Stimulated activated CD8-positive, alpha-beta memory T cell treated with anti-CD3 and anti-CD28 coated beads, Interleukin-2, amount 100 ng/mL, for 48 hours (primary cell): ENCODE data around the gene QKI.

ENCODE experiments used
- DNase-seq, 2 donors: peaks; one replicate each; pipeline ENCODE4 v3.0.0-alpha.2; 2020; ENCODE audit warnings: low read depth in 2 of 2

The QKI gene

GRCh38 chr6:163487606-163488005, 73.1 kb downstream of the QKI start:
- DNase-seq: no peak

DNA sequence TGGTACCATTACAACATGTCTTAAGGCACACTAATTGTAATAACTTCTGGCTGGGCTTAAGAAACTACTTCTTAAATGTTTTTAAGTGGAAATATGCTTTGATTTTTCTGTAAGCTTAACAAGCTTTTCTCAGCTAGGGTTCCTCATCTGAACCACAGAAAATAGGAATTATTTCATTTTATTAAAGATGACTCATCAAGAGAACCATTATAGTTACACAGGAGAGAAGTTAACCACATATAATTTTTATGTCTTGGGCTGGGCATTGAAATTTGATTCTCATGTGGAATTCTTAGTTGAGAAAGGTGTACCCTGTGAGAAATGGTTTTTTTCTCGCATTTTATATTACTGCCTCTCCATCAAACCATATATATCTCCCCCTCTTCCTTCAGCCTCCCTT, 75.1 kb downstream of the QKI start:
- no peak for DNase-seq

DNA sequence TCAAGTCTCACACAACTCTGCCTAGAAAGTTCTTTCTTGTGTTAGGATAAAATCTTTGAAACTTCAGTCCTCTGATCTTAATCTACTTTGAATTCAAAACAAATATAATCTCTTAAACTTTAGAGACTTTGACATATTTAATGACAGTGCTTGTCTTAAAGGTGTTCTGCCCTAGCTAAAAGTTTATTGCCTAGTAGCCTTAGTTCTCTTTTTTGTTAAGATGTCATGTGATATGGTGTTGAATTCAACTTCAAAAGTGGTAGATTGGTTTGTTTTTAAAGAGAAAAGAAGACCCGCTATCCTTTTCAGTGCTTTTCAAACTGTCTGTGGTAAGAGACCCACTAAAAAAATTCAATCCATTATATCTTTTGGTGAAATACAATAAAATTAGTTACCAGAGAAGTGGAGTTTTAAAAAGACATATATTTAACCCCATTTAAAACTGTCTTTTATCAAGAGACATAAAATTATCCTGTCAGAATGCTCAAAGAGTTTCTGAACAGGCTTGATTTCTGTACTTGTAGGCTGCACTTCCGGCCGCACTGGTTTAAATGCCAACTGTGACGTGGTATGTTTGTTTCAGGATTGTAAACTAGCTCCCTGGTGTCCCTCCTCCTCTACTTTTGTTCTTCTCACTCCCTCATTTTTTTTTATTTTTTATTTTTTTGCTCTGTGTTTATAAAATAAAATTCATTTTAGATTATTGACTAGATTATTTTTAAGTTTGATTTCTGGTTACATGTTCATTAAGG, 76.5 kb downstream of the QKI start:
- no peak for DNase-seq

DNA sequence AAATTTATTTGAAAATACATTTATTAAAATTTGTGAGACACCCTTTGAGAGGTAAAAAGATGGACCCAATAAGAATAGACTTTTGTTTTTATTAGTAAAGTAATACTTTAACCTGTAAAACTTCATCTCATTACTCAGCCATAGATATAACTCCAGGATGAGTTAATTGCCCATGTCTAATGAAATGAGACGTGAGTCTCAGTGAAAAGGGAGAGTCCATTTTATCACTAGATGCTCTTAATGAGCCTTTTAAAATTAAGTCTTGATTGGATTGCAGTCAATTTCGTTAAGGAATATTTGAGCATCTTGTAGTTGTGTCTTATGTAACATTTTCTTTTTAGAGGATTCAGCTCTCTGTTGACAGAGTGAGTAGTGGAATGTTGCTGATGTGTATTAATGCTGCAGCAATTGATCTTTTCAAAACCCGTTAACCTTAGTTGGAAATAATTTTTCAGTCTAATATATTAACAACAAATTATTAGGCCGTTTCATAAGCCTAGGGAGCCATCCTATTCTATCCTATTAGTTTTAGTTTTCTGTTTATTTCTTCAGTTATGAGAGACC, 77.3 kb downstream of the QKI start:
- DNase-seq: no peak

DNA sequence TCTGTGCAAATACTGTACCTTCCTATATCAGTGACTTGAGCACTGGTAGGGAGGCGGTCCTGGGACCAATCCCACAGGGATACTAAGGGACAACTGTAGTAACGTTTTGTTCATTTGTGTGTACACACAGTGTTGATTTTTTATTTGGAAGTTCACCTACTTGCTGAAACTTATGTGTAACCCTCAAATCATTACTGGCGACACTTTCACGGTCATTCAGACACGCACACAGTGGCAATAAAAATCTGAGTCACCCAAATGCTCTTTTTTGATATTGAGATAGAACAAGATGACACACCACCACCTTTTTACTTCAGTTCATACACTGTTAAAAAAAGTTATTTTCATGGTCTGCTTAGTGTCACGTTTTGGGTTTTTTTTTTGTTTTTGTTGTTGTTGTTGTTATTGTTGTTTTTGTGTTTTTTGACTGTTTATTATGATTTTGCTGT, 79.8 kb downstream of the QKI start:
- DNase-seq: no peak

DNA sequence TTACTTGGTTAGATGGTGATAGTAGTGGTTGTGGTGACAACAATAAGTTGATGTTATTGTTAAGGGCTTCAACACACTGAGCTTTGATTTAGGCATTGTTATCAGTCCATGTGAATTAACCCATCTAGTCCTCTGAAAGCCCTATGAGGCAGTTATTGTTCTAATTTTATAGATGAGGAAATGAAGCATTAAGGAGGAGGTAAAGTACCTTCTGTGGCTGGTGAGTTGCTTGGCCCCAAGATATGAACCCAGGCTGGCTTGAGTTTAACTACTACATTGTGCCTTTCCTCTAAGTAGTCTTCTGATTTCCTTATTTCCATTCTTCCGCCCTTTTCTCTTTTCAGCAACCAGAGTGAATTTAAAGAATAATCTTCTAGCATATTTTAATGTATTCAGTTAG, 81.7 kb downstream of the QKI start:
- no peak for DNase-seq

- DNase-seq: no peak
Measured at GRCh38 chr6:163500105-163500504, 85.6 kb downstream of the QKI start.

GRCh38 chr6:163501026-163501425, 86.5 kb downstream of the QKI start:
- no peak for DNase-seq

DNA sequence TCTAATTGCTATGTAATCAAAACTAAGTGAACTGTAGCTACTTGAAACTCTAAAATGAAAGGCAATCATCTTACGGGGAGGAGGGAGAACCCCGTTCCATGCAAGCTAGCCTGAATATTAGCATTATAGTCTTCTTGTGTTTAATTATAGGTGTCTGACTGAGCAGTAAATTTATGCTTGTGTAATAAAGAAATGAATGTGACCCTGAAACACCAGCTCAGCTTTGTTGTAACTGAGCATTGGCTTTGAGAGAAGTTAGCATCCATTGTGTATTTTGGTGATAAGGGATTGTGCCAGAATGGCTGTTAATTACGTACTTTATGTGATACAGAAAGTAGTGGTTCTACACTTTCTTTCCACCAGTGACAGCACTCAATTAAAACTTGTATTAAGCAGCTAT, 86.9 kb downstream of the QKI start:
- DNase-seq: no peak

- no peak for DNase-seq
Measured at GRCh38 chr6:163504984-163505640, 90.6 kb downstream of the QKI start.

- no peak for DNase-seq
Measured at GRCh38 chr6:163507965-163508364, 93.4 kb downstream of the QKI start.

DNA sequence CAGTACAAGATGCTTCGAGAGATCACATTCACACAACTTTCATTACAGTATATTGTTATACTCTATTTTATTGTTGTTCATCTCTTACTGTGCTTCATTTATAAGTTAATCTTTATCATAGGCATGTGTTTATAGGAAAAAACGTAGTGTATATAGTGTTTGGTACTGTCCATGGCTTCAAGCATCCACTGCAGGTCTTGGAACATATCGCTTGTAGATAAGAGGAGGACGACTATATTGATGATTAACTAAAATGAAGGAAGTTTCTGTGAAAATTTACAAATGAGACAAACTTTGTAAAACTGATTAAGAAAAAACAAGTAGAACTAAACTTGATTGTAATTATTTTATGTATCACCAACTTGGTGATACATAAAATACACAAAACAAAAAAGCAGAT, 98.5 kb downstream of the QKI start:
- DNase-seq: no peak

DNA sequence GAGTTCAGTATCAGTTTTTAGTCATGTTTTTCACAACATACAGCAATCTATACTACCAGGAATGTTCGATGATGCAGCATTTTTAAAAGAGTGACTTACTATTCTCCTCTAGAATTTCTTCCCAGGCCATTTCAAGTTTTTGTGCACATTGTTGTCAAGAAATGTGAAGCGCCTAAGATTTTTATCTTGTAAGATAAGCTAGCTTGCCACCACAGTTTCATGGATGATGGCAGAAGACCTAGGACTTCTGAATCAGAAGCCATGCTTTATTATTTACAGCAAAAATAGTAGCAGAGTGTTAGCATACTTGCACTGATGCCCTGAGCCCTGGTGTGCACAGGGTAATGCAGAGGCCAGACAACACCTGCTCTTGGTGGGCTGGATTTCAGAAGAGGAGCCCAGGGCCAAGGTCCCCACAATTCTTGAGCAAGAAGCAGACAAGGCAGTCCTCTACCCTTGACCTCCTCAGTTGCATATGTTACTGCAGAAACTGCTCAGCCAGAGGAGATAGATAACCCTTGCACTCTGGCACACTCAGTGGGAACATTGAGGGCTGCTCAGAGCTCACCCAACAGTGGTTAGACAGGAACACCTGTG, 99.2 kb downstream of the QKI start:
- DNase-seq: no peak

DNA sequence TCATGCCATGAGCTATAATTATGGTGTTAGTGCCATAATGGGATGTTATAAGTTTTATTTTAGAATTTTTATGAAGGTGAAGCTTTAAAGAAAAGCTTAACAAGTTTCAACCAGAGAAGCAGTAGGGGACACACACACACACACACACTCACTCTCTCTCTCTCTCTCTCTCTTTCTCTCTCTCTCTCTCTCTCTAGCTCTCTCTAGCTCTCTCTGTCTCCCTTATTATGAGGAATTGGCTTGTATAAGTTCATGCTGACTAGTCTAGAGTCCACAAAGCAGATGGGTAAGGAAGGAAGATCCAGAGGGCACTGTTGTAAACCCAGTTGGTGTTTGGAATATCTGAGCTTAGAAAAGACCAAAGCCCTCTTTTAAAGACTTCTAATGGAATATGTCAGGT, 102.4 kb downstream of the QKI start:
- no peak for DNase-seq

DNA sequence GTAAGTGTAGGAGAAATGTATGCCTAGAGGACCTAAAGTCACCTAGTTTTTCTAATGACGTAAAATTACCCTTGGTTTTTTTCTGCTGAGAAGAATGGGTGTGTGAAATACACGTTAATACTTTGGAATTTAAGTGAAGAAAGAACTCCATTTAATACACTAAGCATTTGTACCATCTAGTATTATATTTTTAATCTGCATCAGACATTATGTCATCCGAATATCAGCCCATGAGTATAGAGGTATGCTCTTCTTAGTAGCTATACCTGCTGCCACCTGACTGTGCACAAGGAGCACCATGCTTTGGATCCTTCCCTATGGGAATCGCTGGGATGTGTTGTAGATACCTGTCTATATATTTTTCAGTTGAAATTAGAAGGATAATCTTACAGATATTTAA, 106.4 kb downstream of the QKI start:
- DNase-seq: no peak

- no peak for DNase-seq
Measured at GRCh38 chr6:163522033-163522432, 107.5 kb downstream of the QKI start.

DNA sequence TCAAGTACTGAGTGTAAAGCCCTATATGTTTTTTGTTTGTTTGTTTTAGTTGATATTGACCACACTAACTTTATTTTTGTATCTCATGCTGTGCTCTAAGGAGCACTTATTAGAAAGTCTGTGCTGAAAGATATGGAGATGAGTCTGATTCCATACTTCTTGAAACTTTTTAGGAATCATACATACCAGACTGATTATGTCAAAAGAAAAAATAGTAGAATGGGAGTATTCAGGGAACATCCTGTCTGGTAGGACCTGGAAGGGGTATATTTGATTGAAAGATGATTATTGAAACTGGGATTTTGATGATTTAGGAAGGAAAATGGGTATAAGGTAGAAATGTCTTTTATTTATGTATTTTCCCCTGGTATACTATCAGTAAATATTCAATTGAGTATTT, 111.4 kb downstream of the QKI start:
- no peak for DNase-seq

GRCh38 chr6:163526346-163526745, 111.8 kb downstream of the QKI start:
- no peak for DNase-seq

DNA sequence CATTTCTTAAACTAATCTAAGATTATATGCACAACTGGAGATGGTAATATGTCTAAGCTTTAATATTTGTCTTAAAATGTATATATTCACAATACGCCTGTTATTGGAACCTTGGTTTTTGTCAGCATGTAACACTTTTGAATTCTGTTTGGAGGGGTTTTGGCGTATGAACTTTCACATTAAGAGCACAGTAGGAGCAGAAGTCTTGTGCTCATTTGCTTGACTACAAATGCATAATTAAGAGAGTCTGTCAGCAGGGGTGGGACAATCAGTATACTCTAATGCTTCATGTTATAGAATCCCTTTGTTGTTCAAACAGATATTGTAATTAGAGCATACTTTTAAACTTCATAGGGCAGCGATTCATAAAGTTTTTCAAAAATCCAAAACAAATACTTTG, 112.8 kb downstream of the QKI start:
- no peak for DNase-seq

- DNase-seq: no peak
Measured at GRCh38 chr6:163529605-163530004, 115.1 kb downstream of the QKI start.

- no peak for DNase-seq
Measured at GRCh38 chr6:163530406-163530805, 115.9 kb downstream of the QKI start.

- DNase-seq: no peak
Measured at GRCh38 chr6:163531122-163531521, 116.6 kb downstream of the QKI start.

- no peak for DNase-seq
Measured at GRCh38 chr6:163532526-163533078, 118.1 kb downstream of the QKI start.
